ENCODE results near the gene ZGPAT.

The ZGPAT gene

DNA sequence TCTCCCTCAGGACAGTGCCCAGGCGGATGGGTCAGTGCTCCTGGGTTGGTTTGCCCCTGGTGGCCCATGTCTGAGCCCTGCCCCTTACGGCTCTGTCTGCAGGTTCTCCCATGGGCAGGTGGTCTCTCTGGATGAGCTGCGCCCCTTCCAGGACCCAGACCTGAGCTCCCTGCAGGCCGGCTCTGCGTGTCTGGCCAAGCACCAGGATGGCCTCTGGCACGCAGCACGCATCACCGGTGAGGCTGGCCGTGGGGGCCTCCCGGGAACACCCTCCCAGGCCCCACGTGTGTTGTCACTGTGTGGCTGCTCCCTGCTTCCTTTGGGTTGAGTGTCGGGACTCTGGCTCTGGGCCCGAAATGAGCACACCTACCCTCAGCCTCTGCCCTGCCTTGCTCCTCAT lies 25.3 kb downstream of the ZGPAT start:
- Mint-ChIP-seq H3K36me3 (ENCODE audit: low read depth) (peaks cover 30% of the 10 kb centered on the region), H3K27me3 (ENCODE audit: low read depth, poor library complexity) (peaks cover 8% of the 10 kb centered on the region)

DNA sequence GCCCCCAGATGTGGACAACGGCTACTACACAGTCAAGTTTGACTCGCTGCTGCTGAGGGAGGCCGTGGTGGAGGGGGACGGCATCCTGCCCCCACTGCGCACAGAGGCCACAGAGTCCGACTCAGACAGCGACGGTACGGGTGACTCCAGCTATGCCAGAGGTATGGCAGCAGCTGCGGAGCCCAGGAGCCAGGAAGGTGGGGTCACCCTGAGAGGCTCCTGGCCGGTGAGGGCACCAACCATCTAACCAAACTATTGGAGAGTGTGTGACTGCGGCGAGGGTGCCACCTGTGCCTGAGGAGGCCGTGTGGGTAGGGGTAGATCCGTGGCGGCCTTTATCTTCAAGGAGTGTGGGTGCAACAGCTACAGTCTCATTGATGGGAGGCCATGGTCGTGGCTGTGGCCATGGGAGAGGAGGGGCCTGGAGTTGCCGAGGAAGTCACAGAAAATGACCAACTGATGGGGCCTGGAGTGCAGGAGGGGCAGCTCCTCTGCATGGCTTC lies 25.8 kb downstream of the ZGPAT start:
- TF ChIP-seq, protein P1, sequence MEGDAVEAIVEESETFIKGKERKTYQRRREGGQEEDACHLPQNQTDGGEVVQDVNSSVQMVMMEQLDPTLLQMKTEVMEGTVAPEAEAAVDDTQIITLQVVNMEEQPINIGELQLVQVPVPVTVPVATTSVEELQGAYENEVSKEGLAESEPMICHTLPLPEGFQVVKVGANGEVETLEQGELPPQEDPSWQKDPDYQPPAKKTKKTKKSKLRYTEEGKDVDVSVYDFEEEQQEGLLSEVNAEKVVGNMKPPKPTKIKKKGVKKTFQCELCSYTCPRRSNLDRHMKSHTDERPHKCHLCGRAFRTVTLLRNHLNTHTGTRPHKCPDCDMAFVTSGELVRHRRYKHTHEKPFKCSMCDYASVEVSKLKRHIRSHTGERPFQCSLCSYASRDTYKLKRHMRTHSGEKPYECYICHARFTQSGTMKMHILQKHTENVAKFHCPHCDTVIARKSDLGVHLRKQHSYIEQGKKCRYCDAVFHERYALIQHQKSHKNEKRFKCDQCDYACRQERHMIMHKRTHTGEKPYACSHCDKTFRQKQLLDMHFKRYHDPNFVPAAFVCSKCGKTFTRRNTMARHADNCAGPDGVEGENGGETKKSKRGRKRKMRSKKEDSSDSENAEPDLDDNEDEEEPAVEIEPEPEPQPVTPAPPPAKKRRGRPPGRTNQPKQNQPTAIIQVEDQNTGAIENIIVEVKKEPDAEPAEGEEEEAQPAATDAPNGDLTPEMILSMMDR (IDR thresholded peaks at IDR 0.05): no peak
- peak overlapping the region; percentile 90 for H3K27ac Mint-ChIP-seq
- H3K27me3 Mint-ChIP-seq (ENCODE audit: low read depth, poor library complexity): peaks cover 8% of the 10 kb centered on the region
- H3K4me3 Mint-ChIP-seq: no peak overlapping the region
- peaks cover 6% of the 10 kb centered on the region for H3K4me1 Mint-ChIP-seq
- peaks cover 25% of the 10 kb centered on the region for H3K36me3 Mint-ChIP-seq (ENCODE audit: low read depth)
- H3K9me3 Mint-ChIP-seq: no peaks in the 10 kb centered on the region
- no peak for DNase-seq

More for the DNA sequence above, 25.3 kb downstream of the ZGPAT start:
- H3K9me3 Mint-ChIP-seq: no peaks in the 10 kb centered on the region
- no peak for DNase-seq
- TF ChIP-seq, protein P1 (IDR thresholded peaks at IDR 0.05): no peak
- no peak overlapping the region for H3K27ac Mint-ChIP-seq
- no peak overlapping the region for H3K4me3 Mint-ChIP-seq
- H3K4me1 Mint-ChIP-seq: peaks cover 11% of the 10 kb centered on the region

DNA sequence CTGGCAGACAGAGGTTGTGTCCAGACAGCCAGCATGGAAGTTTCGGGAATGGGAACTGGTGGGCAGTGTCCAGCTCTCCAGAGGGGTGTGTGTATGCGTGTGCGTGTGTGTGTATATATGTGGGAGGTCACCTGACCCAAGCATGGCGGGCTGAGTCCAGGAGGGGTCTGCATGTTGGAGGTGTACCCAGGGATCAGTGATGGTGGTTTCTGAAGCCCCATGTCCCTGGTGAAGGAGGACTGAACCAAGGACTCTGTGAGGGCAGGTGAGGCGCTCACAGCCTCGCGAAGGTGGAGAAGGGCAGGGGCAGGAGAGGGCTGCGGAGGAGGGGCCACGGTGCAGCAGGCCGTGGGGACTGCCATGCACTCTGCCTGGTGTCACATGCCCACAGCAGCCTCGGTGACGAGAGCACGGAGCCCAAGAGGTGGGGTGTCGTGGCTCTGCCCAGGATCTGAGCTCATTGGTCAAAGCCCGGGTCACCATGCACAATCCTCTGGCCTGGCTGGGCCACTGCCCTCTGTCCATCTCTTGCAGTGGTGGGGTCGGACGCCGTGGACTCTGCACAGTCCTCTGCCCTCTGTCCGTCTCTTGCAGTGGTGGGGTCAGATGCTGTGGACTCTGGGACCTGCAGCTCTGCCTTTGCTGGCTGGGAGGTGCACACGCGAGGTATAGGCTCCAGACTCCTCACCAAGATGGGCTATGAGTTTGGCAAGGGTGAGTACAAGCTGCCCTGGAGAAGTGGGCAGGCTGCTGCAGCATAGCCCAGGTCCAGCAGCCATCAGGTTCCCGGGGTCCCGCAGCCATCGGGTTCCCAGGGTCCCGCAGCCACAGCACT lies 26.5 kb downstream of the ZGPAT start:
- Mint-ChIP-seq H3K4me1 (peaks cover 1% of the 10 kb centered on the region), H3K4me3 (no peak overlapping the region), H3K36me3 (ENCODE audit: low read depth) (peaks cover 20% of the 10 kb centered on the region), H3K27ac (peak overlapping the region; percentile 90), H3K27me3 (ENCODE audit: low read depth, poor library complexity) (peaks cover 8% of the 10 kb centered on the region), H3K9me3 (no peaks in the 10 kb centered on the region)
- DNase-seq: no peak
- TF ChIP-seq, protein P1 (IDR thresholded peaks at IDR 0.05): no peak

DNA sequence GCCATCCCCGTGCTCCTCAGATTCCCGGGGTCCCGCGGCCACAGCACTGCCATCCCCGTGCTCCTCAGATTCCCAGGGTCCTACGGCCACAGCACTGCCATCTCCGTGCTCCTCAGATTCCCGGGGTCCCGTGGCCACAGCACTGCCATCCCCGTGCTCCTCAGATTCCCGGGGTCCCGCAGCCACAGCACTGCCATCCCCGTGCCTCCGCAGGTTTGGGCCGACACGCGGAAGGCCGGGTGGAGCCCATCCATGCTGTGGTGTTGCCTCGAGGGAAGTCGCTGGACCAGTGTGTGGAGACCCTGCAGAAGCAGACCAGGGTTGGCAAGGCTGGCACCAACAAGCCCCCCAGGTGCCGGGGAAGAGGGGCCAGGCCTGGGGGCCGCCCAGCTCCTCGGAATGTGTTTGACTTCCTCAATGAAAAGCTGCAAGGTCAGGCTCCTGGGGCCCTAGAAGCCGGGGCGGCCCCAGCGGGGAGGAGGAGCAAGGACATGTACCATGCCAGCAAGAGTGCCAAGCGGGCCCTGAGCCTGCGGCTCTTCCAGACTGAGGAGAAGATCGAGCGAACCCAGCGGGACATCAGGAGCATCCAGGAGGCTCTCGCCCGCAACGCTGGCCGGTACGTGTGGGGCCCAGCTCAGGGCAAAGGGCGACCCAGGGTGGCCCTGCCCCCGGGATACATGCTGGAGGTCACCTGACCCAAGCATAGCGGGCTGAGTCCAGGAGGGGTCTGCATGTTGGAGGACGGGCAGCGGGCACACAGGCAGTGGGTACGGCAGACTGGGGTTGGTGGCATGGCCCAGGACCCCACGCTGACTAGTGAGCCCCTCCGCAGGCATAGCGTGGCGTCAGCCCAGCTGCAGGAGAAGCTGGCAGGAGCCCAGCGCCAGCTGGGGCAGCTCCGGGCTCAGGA lies 27.4 kb downstream of the ZGPAT start:
- Mint-ChIP-seq H3K27me3 (ENCODE audit: low read depth, poor library complexity) (peaks cover 8% of the 10 kb centered on the region), H3K27ac (no peak overlapping the region), H3K9me3 (no peaks in the 10 kb centered on the region), H3K4me3 (no peak overlapping the region), H3K4me1 (no peaks in the 10 kb centered on the region), H3K36me3 (ENCODE audit: low read depth) (peaks cover 14% of the 10 kb centered on the region)
- TF ChIP-seq, protein P1 (IDR thresholded peaks at IDR 0.05): no peak
- DNase-seq: no peak

DNA sequence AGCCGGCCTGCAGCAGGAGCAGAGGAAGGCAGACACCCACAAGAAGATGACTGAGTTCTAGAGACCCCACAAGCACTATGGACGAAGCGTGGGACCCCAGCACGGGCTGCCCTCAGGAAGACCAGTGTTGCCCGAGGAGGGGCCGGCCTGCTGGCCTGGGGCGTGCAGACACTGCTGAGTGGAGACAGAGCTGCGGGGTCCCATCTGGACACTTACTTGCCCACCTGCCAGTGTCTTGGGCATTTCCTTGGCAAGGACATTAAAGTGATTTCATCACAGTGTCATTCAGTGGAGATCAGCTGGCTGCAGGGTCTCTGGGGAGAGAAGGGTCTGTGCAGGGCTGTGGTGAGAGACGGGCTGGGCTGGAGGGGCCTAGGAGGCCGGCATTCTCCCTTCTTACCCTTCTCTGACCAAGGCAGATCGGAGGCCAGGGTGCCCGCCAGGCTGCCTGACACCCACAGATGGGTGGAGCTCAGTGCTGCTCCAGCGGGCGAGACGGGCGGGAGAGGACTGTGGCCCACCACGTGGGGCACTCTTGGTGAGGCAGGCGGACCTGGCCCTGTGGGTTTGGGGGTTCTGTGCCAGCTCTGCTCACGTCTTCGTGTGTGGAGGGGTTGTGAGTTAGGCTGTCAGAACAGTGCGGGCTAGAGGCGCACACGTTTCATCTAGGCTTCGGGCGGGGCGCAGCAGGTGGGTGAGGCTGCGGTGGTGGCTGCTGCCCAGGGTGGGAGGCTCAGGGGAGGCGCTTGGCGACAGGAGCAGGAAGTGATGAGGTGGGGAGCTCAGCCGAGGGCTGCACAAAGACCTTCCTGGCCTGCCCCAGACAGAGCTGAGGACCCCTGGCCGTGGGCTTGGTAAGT lies 28.2 kb downstream of the ZGPAT start, which contains the start of gene LIME1:
Gene LIME1 (plus strand): TSS at position 806 of the 860 bp plus-strand sequence. CDS start 886 bp downstream, outside the sequence.
- H3K9me3 Mint-ChIP-seq: no peaks in the 10 kb centered on the region
- peaks cover 14% of the 10 kb centered on the region for H3K36me3 Mint-ChIP-seq (ENCODE audit: low read depth)
- no peaks in the 10 kb centered on the region for H3K4me1 Mint-ChIP-seq
- H3K4me3 Mint-ChIP-seq: no peak within 1 kb of the TSS
- no peak within 1 kb of the TSS for H3K27ac Mint-ChIP-seq
- TF ChIP-seq, protein P1 (IDR thresholded peaks at IDR 0.05): no peak
- DNase-seq: no peak
- H3K27me3 Mint-ChIP-seq (ENCODE audit: low read depth, poor library complexity): peaks cover 8% of the 10 kb centered on the region
